Breast epithelium (tissue), 4 donors: ENCODE results near the gene NDUFS7. TPM values are rescaled to one million over a fixed set of nuclear protein-coding genes. Genes with fewer than 3 reads are reported as not detected.

Experiments used
- DNase-seq, 2 donors: peaks; one replicate each; pipeline ENCODE4 v3.0.0-alpha.2; 2019; ENCODE audit warnings: low spot score in 2 of 2
- H3K27ac ChIP-seq, 2 donors: fragments of 200-600 bp; sonication (generic) in 1 of 2; one replicate each; pipeline ENCODE4 v1.5.1; 2016 to 2019; ENCODE audit warnings: mild to moderate bottlenecking in 1 of 2
- H3K27me3 ChIP-seq, 2 donors: fragments of 200-600 bp; sonication (generic) in 1 of 2; one replicate each; pipeline versions ENCODE4 v1.5.1 to v1.6.0; 2017 to 2019; ENCODE audit warnings: control low read depth in 1 of 2, mild to moderate bottlenecking in 1 of 2
- H3K36me3 ChIP-seq: fragments of 200-600 bp; one replicate; pipeline ENCODE4 v1.5.1; 2019
- H3K4me1 ChIP-seq, 2 donors: fragments of 200-600 bp; sonication (generic); one replicate each; pipeline ENCODE4 v1.5.1; 2016 to 2019; ENCODE audit warnings: control low read depth in 1 of 2
- H3K4me3 ChIP-seq, 3 donors: fragments of 200-600 bp; sonication (generic); 1 replicate in 2 of 3; 2 replicates in 1 of 3; pipeline ENCODE4 v1.5.1; 2016 to 2019; ENCODE audit warnings: mild to moderate bottlenecking in 3 of 3, moderate library complexity in 2 of 3
- H3K9me3 ChIP-seq, 2 donors: fragments of 200-600 bp; sonication (generic) in 1 of 2; one replicate each; pipeline ENCODE4 v1.5.1; 2016 to 2019; ENCODE audit warnings: control low read depth in 1 of 2
- CTCF ChIP-seq, 3 donors: fragments of 450-650 bp; IDR thresholded peaks; one replicate each; pipeline ENCODE4 v1.5.1; 2016 to 2017; ENCODE audit warnings: antibody characterized with exemption in 3 of 3, mild to moderate bottlenecking in 3 of 3, moderate library complexity in 3 of 3
- POLR2A ChIP-seq: fragments of 450-650 bp; IDR thresholded peaks from one replicate; pipeline ENCODE4 v1.6.1; 2016; ENCODE audit warnings: antibody characterized with exemption, mild to moderate bottlenecking, moderate library complexity
- POLR2AphosphoS5 ChIP-seq, 3 donors: sonication (generic); formaldehyde crosslinking; IDR thresholded peaks; one replicate each; pipeline ENCODE4 v1.6.1; 2017; ENCODE audit warnings: antibody characterized with exemption in 3 of 3
- intact Hi-C: fragments of 100-400 bp; cut with DNase I; formaldehyde crosslinking; loops from one replicate; pipeline ENCODE4 v1.15.1; 2023; ENCODE audit warnings: low total_unique reads
- total RNA-seq, 3 donors: library from RNA; depleted of rRNA; stranded (reverse); fragments of >200 nt; gene quantifications; one replicate each; pipeline ENCODE4 v1.1.0, GENCODE V29; 2016

Gene NDUFS7
- total RNA-seq, 3 donors from 2014 or later, result 67.5 to 122 (median 67.5) TPM

GRCh38 chr19:1364070-1364704 is 19.5 kb upstream of the NDUFS7 start:
- H3K27ac ChIP-seq, result no peak overlapping the region
- no peak overlapping the region for H3K4me3 ChIP-seq
- TF ChIP-seq CTCF (IDR thresholded peaks at IDR 0.05) (peak in 1 of 3 donors; percentile 19), POLR2AphosphoS5 (IDR thresholded peaks at IDR 0.05) (no peak)
- no peak for DNase-seq
- no peaks in the 10 kb centered on the region for H3K27me3 ChIP-seq
- intact Hi-C loops, result no loop called here
- no peaks in the 10 kb centered on the region for H3K9me3 ChIP-seq
- H3K4me1 ChIP-seq, result peaks cover 8 to 10% of the 10 kb centered on the region in 2 donors
- peaks cover 2% of the 10 kb centered on the region for H3K36me3 ChIP-seq

- Histone ChIP-seq H3K4me1 (peaks cover 8 to 10% of the 10 kb centered on the region in 2 donors), H3K9me3 (no peaks in the 10 kb centered on the region), H3K27me3 (no peaks in the 10 kb centered on the region), H3K36me3 (peaks cover 13% of the 10 kb centered on the region), H3K4me3 (no peak overlapping the region), H3K27ac (peak overlapping the region in 1 of 2 donors; percentile 12)
- TF ChIP-seq CTCF (IDR thresholded peaks at IDR 0.05) (no peak), POLR2A (no peak), POLR2AphosphoS5 (IDR thresholded peaks at IDR 0.05) (no peak)
- DNase-seq, result no peak
- intact Hi-C loops, result no loop called here
These were observed 18.1 kb upstream of the NDUFS7 start for GRCh38 chr19:1365319-1366269.

GRCh38 chr19:1366296-1366695 is 17.4 kb upstream of the NDUFS7 start:
- intact Hi-C loops, result no loop called here
- TF ChIP-seq POLR2AphosphoS5 (IDR thresholded peaks at IDR 0.05), result no peak
- no peak for TF ChIP-seq POLR2A
- no peak for TF ChIP-seq CTCF (IDR thresholded peaks at IDR 0.05)
- Histone ChIP-seq H3K27me3 (no peaks in the 10 kb centered on the region), H3K36me3 (peaks cover 18% of the 10 kb centered on the region), H3K4me1 (peaks cover 8 to 10% of the 10 kb centered on the region in 2 donors), H3K9me3 (no peaks in the 10 kb centered on the region), H3K27ac (no peak overlapping the region), H3K4me3 (no peak overlapping the region)
- no peak for DNase-seq

GRCh38 chr19:1366899-1367870 is 16.5 kb upstream of the NDUFS7 start:
- H3K4me3 ChIP-seq, result no peak overlapping the region
- no peak overlapping the region for H3K27ac ChIP-seq
- DNase-seq, result no peak
- H3K9me3 ChIP-seq, result no peaks in the 10 kb centered on the region
- intact Hi-C loops, result no loop called here
- peaks cover under 1 to 2% of the 10 kb centered on the region in 2 donors for H3K4me1 ChIP-seq
- TF ChIP-seq POLR2A (no peak), CTCF (IDR thresholded peaks at IDR 0.05) (no peak), POLR2AphosphoS5 (IDR thresholded peaks at IDR 0.05) (no peak)
- H3K27me3 ChIP-seq, result no peaks in the 10 kb centered on the region
- H3K36me3 ChIP-seq, result peaks cover 18% of the 10 kb centered on the region
